Neural cell (in vitro differentiated cells): ENCODE measurements around the gene CPB2. TPM values are rescaled to one million over a fixed set of nuclear protein-coding genes. Genes with fewer than 3 reads are reported as not detected.

Experiments used
- H2AFZ ChIP-seq: fragments of 200-600, 300-800 bp; sonication (generic), shearing (Covaris generic); 2 replicates; pipeline ENCODE4 v1.6.0; 2014; ENCODE audit warnings: low read depth, mild to moderate bottlenecking, antibody characterized with exemption, low read length, moderate library complexity
- H3F3A ChIP-seq: fragments of 200-600 bp; shearing (Covaris generic); 2 replicates; pipeline ENCODE4 v1.6.1; 2016; ENCODE audit warnings: mild to moderate bottlenecking, moderate library complexity, mixed read lengths, antibody characterized with exemption, low read length; ENCODE audit not compliant: insufficient read depth, poor library complexity, severe bottlenecking
- H3K27ac ChIP-seq: fragments of 200-600, 300-800 bp; sonication (generic), shearing (Covaris generic); 2 replicates; pipeline ENCODE4 v1.5.1; 2014; ENCODE audit warnings: mild to moderate bottlenecking, low read length, moderate library complexity
- H3K27me3 ChIP-seq: fragments of 300-800, 200-600 bp; sonication (generic), shearing (Covaris generic); 2 replicates; pipeline ENCODE4 v1.6.0; 2014; ENCODE audit warnings: mild to moderate bottlenecking, low read depth, low read length, moderate library complexity; ENCODE audit not compliant: insufficient read depth
- H3K36me3 ChIP-seq: fragments of 300-800, 200-600 bp; sonication (generic), shearing (Covaris generic); 2 replicates; pipeline ENCODE4 v1.5.1; 2014; ENCODE audit warnings: mild to moderate bottlenecking, antibody characterized with exemption, low read length, moderate library complexity; ENCODE audit not compliant: insufficient read depth
- H3K4me2 ChIP-seq: fragments of 300-800, 200-600 bp; sonication (generic), shearing (Covaris generic); 2 replicates; pipeline ENCODE4 v1.6.0; 2014; ENCODE audit warnings: mild to moderate bottlenecking, low read length
- H3K4me3 ChIP-seq: fragments of 300-800, 200-600 bp; sonication (generic), shearing (Covaris generic); 2 replicates; pipeline ENCODE4 v1.5.1; 2014; ENCODE audit warnings: mild to moderate bottlenecking, low read length, moderate library complexity
- H3K79me2 ChIP-seq: fragments of 200-600 bp; shearing (Covaris generic); replicated peaks from 2 replicates; pipeline ENCODE4 v1.6.0; 2014; ENCODE audit warnings: mild to moderate bottlenecking, low read length, moderate library complexity; ENCODE audit not compliant: insufficient read depth
- H3K9ac ChIP-seq: fragments of 300-800, 200-600 bp; sonication (generic), shearing (Covaris generic); 2 replicates; pipeline ENCODE4 v1.6.1; 2016; ENCODE audit warnings: mild to moderate bottlenecking, low read length, mixed read lengths
- H3K9me2 ChIP-seq: fragments of 200-600 bp; shearing (Covaris generic); 2 replicates; pipeline ENCODE4 v1.6.1; 2016; ENCODE audit warnings: mild to moderate bottlenecking, low read length, mixed read lengths; ENCODE audit not compliant: insufficient read depth
- H3K9me3 ChIP-seq: fragments of 200-600, 300-800 bp; sonication (generic), shearing (Covaris generic); 2 replicates; pipeline ENCODE4 v1.6.1; 2016; ENCODE audit warnings: mild to moderate bottlenecking, mixed run types, low read length, moderate library complexity, mixed read lengths
- H4K20me1 ChIP-seq: fragments of 200-600 bp; shearing (Covaris generic); 2 replicates; pipeline ENCODE4 v1.6.1; 2016; ENCODE audit warnings: mild to moderate bottlenecking, mixed run types; ENCODE audit not compliant: insufficient read depth
- EP300 ChIP-seq: fragments of 450-650 bp; conservative IDR thresholded peaks from 2 replicates; pipeline ENCODE4 v1.6.1; 2014; ENCODE audit warnings: antibody characterized with exemption, mild to moderate bottlenecking, moderate library complexity; ENCODE audit not compliant: poor library complexity, severe bottlenecking
- EZH2 ChIP-seq: fragments of 200-600, 300-800 bp; shearing (Covaris generic), sonication (generic); IDR thresholded peaks from 2 replicates; pipeline ENCODE4 v1.6.1; 2014; ENCODE audit warnings: antibody characterized with exemption, low read length, borderline replicate concordance, mild to moderate bottlenecking; ENCODE audit not compliant: insufficient read depth, poor library complexity, severe bottlenecking
- MXI1 ChIP-seq: fragments of 450-650 bp; conservative IDR thresholded peaks from 2 replicates; pipeline ENCODE4 v1.6.1; 2014; ENCODE audit warnings: antibody characterized with exemption, mild to moderate bottlenecking; ENCODE audit not compliant: poor library complexity, severe bottlenecking
- POLR2AphosphoS5 ChIP-seq: IDR thresholded peaks from 2 replicates; pipeline ENCODE4 v1.6.1; 2012
- RAD21 ChIP-seq: fragments of 450-650 bp; conservative IDR thresholded peaks from 2 replicates; pipeline ENCODE4 v1.6.1; 2014; ENCODE audit warnings: antibody characterized with exemption, mild to moderate bottlenecking, moderate library complexity
- SMC3 ChIP-seq: fragments of 450-650 bp; conservative IDR thresholded peaks from 2 replicates; pipeline ENCODE4 v1.6.1; 2014; ENCODE audit warnings: antibody characterized with exemption, mild to moderate bottlenecking, moderate library complexity; ENCODE audit not compliant: poor library complexity
- TAF1 ChIP-seq: IDR thresholded peaks from 2 replicates; pipeline ENCODE4 v1.6.1; 2012; ENCODE audit warnings: low read depth
- polyA plus RNA-seq: library from polyadenylated mRNA; depleted of rRNA; stranded (reverse); fragments of >200 nt; gene quantifications from 2 replicates; pipeline ENCODE4 v1.2.3, GENCODE V29; 2014
- TF ChIP-seq, protein P1 (sequence below): fragments of 450-650 bp; IDR thresholded peaks from 2 replicates; pipeline ENCODE4 v1.5.1; 2014; ENCODE audit warnings: antibody characterized with exemption, mild to moderate bottlenecking, moderate library complexity; ENCODE audit not compliant: poor library complexity, severe bottlenecking
- TF ChIP-seq, protein P2 (sequence below): IDR thresholded peaks from 2 replicates; pipeline ENCODE4 v1.6.1; 2012; ENCODE audit warnings: borderline replicate concordance

CPB2 gene
- polyA plus RNA-seq, 1 donor from 2014 or later = not detected

DNA sequence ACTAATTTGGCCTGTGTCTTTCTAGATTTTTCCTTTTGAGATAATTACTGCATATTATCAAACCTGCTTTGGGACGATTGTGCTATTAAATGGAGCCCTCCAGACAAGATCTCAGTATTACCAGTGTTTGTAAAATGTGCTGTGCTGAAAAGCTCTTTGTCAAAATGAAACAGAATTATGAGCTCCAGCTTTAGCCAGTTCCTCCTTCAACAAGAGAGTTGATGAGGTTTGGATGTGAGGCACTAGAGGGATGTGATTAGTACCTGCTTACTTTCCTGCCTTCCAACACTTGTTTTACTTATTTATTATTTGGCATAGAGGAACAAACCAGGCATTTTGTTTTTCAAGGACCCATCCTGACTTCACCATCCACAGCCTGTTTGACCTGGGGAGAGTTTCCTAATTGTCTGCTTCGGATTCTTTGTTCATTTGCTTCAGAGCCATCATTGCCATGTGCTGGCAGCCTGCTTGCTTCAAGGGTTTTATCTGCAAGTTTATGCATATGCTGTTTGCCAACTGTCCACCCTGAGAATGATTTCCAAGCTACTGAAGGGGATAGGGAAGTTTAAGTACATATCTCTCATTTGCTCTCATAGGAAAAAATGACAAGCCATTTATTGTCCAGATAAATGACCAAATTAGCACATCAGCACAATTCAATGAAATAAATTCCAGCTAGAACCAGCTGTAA lies 32.9 kb upstream of the CPB2 start:
- Histone ChIP-seq H3K9me2 (no peaks in the 10 kb centered on the region), H3K27ac (no peak overlapping the region), H3K9me3 (no peaks in the 10 kb centered on the region), H3K4me3 (no peak overlapping the region), H3K27me3 (peaks cover 17% of the 10 kb centered on the region), H2AFZ (no peak overlapping the region), H3K4me2 (no peak overlapping the region), H4K20me1 (no peaks in the 10 kb centered on the region), H3F3A (no peaks in the 10 kb centered on the region), H3K36me3 (no peaks in the 10 kb centered on the region), H3K9ac (no peak overlapping the region), H3K79me2 (no peaks in the 10 kb centered on the region)
- TF ChIP-seq, protein P1, sequence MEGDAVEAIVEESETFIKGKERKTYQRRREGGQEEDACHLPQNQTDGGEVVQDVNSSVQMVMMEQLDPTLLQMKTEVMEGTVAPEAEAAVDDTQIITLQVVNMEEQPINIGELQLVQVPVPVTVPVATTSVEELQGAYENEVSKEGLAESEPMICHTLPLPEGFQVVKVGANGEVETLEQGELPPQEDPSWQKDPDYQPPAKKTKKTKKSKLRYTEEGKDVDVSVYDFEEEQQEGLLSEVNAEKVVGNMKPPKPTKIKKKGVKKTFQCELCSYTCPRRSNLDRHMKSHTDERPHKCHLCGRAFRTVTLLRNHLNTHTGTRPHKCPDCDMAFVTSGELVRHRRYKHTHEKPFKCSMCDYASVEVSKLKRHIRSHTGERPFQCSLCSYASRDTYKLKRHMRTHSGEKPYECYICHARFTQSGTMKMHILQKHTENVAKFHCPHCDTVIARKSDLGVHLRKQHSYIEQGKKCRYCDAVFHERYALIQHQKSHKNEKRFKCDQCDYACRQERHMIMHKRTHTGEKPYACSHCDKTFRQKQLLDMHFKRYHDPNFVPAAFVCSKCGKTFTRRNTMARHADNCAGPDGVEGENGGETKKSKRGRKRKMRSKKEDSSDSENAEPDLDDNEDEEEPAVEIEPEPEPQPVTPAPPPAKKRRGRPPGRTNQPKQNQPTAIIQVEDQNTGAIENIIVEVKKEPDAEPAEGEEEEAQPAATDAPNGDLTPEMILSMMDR = no peak
- TF ChIP-seq RAD21 (no peak), POLR2AphosphoS5 (no peak), TAF1 (no peak), SMC3 (no peak), MXI1 (no peak), EP300 (no peak), EZH2 (no peak)
- TF ChIP-seq, protein P2, sequence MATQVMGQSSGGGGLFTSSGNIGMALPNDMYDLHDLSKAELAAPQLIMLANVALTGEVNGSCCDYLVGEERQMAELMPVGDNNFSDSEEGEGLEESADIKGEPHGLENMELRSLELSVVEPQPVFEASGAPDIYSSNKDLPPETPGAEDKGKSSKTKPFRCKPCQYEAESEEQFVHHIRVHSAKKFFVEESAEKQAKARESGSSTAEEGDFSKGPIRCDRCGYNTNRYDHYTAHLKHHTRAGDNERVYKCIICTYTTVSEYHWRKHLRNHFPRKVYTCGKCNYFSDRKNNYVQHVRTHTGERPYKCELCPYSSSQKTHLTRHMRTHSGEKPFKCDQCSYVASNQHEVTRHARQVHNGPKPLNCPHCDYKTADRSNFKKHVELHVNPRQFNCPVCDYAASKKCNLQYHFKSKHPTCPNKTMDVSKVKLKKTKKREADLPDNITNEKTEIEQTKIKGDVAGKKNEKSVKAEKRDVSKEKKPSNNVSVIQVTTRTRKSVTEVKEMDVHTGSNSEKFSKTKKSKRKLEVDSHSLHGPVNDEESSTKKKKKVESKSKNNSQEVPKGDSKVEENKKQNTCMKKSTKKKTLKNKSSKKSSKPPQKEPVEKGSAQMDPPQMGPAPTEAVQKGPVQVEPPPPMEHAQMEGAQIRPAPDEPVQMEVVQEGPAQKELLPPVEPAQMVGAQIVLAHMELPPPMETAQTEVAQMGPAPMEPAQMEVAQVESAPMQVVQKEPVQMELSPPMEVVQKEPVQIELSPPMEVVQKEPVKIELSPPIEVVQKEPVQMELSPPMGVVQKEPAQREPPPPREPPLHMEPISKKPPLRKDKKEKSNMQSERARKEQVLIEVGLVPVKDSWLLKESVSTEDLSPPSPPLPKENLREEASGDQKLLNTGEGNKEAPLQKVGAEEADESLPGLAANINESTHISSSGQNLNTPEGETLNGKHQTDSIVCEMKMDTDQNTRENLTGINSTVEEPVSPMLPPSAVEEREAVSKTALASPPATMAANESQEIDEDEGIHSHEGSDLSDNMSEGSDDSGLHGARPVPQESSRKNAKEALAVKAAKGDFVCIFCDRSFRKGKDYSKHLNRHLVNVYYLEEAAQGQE = no peak

DNA sequence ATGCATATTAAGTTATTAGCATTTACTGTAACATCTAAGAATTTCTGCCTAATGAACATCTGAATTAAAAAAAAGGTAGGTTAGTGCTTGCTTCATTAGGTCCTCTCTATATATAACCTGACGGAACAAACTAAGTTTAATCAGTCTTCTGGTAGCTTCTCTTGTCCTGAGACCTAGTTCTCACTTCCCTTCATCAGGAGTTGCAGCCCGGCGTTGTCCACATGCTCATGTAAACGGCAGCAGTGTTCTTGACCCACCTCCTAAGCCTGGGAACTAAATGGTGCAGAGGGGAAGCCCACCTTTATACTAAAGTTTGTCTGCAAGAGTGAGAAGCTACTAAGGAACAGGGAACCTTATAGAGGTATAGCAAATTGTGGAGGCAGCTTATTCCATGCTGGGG lies 31.9 kb upstream of the CPB2 start:
- H3K27me3 ChIP-seq = peaks cover 17% of the 10 kb centered on the region

More for the DNA sequence above, 31.9 kb upstream of the CPB2 start:
- H3K36me3 ChIP-seq = no peaks in the 10 kb centered on the region
- no peak overlapping the region for H3K27ac ChIP-seq
- H3K9me3 ChIP-seq = no peaks in the 10 kb centered on the region
- no peaks in the 10 kb centered on the region for H4K20me1 ChIP-seq
- H3F3A ChIP-seq = no peaks in the 10 kb centered on the region
- H3K4me3 ChIP-seq = no peak overlapping the region
- no peak overlapping the region for H3K4me2 ChIP-seq
- no peaks in the 10 kb centered on the region for H3K9me2 ChIP-seq
- no peak overlapping the region for H2AFZ ChIP-seq
- TF ChIP-seq MXI1 (no peak), POLR2AphosphoS5 (no peak)
- no peaks in the 10 kb centered on the region for H3K79me2 ChIP-seq
- no peak overlapping the region for H3K9ac ChIP-seq
